ENCODE results near the gene GALNTL6.
"Not testable (repeated sequence)": the region's sequence is repeated elsewhere in the genome, so short reads cannot be mapped to it uniquely, and the experiment has no call there.

The GALNTL6 gene

DNA sequence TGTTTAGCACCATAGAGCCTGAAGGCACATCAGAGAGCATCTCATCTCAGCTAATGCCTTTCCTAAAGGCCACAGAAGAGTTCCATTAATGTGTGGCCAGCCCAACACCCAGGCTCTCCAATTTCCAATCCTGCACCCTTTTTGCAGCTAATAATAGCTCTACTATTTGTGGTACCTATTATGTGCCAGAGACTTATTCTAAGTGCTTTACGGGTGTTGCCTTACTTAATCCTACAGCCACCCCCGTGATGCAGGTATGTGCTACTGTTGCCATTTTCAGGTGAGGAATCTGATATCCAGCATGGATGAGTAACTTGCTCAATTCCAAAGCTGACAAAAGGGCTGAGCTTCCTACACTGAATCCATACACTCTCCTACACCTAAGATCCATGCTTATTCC is 1137.8 kb downstream of the GALNTL6 start:
- H3K36me3 ChIP-seq (ENCODE audit: insufficient read depth, low read length), result no peaks in the 10 kb centered on the region
- no peaks in the 10 kb centered on the region for H3K79me2 ChIP-seq (ENCODE audit: insufficient read depth, low read length)
- H3F3A ChIP-seq (ENCODE audit: low read depth), result no peaks in the 10 kb centered on the region
- no peaks in the 10 kb centered on the region for H3K9me2 ChIP-seq (replicated peaks; ENCODE audit: low read depth, low read length)
- H3K4me3 ChIP-seq (ENCODE audit: low read length, poor library complexity, severe bottlenecking), result no peak overlapping the region
- no peaks in the 10 kb centered on the region for H4K20me1 ChIP-seq (ENCODE audit: insufficient read depth, low read length, poor library complexity, severe bottlenecking)
- no peak overlapping the region for H3K9ac ChIP-seq (ENCODE audit: low read depth, low read length, poor library complexity, severe bottlenecking)
- TF ChIP-seq, protein P1, sequence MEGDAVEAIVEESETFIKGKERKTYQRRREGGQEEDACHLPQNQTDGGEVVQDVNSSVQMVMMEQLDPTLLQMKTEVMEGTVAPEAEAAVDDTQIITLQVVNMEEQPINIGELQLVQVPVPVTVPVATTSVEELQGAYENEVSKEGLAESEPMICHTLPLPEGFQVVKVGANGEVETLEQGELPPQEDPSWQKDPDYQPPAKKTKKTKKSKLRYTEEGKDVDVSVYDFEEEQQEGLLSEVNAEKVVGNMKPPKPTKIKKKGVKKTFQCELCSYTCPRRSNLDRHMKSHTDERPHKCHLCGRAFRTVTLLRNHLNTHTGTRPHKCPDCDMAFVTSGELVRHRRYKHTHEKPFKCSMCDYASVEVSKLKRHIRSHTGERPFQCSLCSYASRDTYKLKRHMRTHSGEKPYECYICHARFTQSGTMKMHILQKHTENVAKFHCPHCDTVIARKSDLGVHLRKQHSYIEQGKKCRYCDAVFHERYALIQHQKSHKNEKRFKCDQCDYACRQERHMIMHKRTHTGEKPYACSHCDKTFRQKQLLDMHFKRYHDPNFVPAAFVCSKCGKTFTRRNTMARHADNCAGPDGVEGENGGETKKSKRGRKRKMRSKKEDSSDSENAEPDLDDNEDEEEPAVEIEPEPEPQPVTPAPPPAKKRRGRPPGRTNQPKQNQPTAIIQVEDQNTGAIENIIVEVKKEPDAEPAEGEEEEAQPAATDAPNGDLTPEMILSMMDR (conservative IDR thresholded peaks at IDR 0.05; ENCODE audit: low read length), result no peak
- no peaks in the 10 kb centered on the region for H3K27me3 ChIP-seq (ENCODE audit: insufficient read depth, low read length, poor library complexity, severe bottlenecking)
- H2AFZ ChIP-seq (ENCODE audit: low read length), result no peak overlapping the region
- no peaks in the 10 kb centered on the region for H3K4me1 ChIP-seq (ENCODE audit: insufficient read depth, low read length, poor library complexity, severe bottlenecking)
- no peaks in the 10 kb centered on the region for H3K9me3 ChIP-seq (ENCODE audit: insufficient read depth, low read depth, low read length)
- H3K4me2 ChIP-seq (ENCODE audit: low read depth, low read length, poor library complexity, severe bottlenecking), result no peak overlapping the region

DNA sequence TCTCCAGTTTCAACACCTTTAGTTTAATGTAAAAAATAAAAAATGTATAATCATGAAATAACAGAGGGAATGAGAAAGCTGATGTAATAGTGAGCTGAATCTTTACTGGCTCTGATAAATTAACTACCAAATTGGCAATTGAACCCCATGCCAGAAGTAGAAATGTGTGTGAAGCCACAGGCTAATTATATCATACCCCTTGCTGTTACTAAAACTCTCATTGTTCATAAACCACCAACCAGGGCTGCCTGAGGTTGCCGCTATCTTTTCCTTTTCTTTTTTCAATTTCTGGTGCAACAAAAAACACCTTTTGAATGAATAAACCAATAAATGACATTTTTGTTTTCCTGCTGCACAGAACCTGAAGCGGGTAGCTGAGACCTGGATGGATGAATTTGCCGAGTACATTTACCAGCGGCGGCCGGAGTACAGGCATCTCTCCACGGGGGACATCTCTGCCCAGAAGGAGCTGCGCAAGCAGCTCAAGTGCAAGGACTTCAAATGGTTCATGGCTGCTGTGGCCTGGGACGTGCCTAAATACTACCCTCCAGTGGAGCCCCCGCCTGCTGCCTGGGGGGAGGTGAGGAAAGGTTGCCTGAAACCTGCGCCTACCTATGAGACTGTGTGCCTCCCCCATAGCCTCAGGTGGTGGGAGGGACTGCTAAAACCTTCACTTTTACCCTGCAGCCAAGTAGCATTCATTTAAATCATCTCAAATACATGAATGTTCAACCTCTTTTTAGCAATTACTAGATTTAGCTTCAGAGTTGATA is 1138.7 kb downstream of the GALNTL6 start:
- Histone ChIP-seq H3K36me3 (ENCODE audit: insufficient read depth, low read length) (no peaks in the 10 kb centered on the region), H3K9me3 (ENCODE audit: insufficient read depth, low read depth, low read length) (no peaks in the 10 kb centered on the region), H3K9ac (ENCODE audit: low read depth, low read length, poor library complexity, severe bottlenecking) (no peak overlapping the region), H3F3A (ENCODE audit: low read depth) (no peaks in the 10 kb centered on the region), H3K79me2 (ENCODE audit: insufficient read depth, low read length) (no peaks in the 10 kb centered on the region), H3K9me2 (replicated peaks; ENCODE audit: low read depth, low read length) (no peaks in the 10 kb centered on the region), H3K4me1 (ENCODE audit: insufficient read depth, low read length, poor library complexity, severe bottlenecking) (no peaks in the 10 kb centered on the region), H4K20me1 (ENCODE audit: insufficient read depth, low read length, poor library complexity, severe bottlenecking) (no peaks in the 10 kb centered on the region), H2AFZ (ENCODE audit: low read length) (no peak overlapping the region), H3K27me3 (ENCODE audit: insufficient read depth, low read length, poor library complexity, severe bottlenecking) (no peaks in the 10 kb centered on the region), H3K4me3 (ENCODE audit: low read length, poor library complexity, severe bottlenecking) (no peak overlapping the region), H3K4me2 (ENCODE audit: low read depth, low read length, poor library complexity, severe bottlenecking) (no peak overlapping the region)
- TF ChIP-seq, protein P1 (conservative IDR thresholded peaks at IDR 0.05; ENCODE audit: low read length), result no peak
- no peak for TF ChIP-seq EZH2phosphoT487 (IDR thresholded peaks at IDR 0.05; ENCODE audit: borderline replicate concordance)

DNA sequence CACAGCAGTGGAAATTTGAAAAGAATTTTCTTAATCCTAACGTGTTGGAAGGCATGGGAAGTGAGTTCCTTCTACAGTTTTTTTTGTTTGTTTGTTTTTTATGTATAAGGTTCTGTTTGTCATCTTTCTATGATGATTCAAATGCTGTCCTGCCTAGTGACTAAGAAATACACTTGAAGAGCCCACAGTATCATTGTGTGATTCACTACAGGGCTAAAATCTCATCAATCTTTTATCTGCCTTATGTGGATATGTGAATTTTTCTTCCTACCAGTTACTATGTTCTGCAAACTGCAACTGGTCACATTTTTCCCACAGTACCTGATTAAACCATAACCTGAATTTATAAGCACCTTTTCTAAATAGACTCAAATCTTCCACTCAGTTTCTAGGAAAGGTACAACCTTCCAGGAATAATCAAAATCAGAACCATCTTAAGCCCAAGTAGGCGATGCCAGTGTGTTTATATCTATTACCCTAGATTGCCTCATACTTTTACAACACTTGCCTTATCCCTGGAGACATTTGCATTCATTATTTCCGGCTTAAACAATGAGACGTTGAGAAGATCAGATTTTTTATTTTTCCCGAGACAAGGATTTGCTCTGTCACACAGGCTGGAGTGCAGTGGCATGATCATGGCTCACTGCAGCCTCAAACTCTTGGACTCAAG is 1140.8 kb downstream of the GALNTL6 start:
- Histone ChIP-seq H3K9me2 (replicated peaks; ENCODE audit: low read depth, low read length) (no peaks in the 10 kb centered on the region), H3K4me2 (ENCODE audit: low read depth, low read length, poor library complexity, severe bottlenecking) (no peak overlapping the region), H3F3A (ENCODE audit: low read depth) (no peaks in the 10 kb centered on the region), H3K9me3 (ENCODE audit: insufficient read depth, low read depth, low read length) (no peaks in the 10 kb centered on the region), H3K4me1 (ENCODE audit: insufficient read depth, low read length, poor library complexity, severe bottlenecking) (no peaks in the 10 kb centered on the region), H2AFZ (ENCODE audit: low read length) (no peak overlapping the region), H3K4me3 (ENCODE audit: low read length, poor library complexity, severe bottlenecking) (no peak overlapping the region), H3K79me2 (ENCODE audit: insufficient read depth, low read length) (no peaks in the 10 kb centered on the region), H3K9ac (ENCODE audit: low read depth, low read length, poor library complexity, severe bottlenecking) (no peak overlapping the region), H4K20me1 (ENCODE audit: insufficient read depth, low read length, poor library complexity, severe bottlenecking) (no peaks in the 10 kb centered on the region), H3K36me3 (ENCODE audit: insufficient read depth, low read length) (no peaks in the 10 kb centered on the region), H3K27me3 (ENCODE audit: insufficient read depth, low read length, poor library complexity, severe bottlenecking) (no peaks in the 10 kb centered on the region)
- no peak for TF ChIP-seq EZH2phosphoT487 (IDR thresholded peaks at IDR 0.05; ENCODE audit: borderline replicate concordance)
- TF ChIP-seq, protein P1 (conservative IDR thresholded peaks at IDR 0.05; ENCODE audit: low read length), result no peak

DNA sequence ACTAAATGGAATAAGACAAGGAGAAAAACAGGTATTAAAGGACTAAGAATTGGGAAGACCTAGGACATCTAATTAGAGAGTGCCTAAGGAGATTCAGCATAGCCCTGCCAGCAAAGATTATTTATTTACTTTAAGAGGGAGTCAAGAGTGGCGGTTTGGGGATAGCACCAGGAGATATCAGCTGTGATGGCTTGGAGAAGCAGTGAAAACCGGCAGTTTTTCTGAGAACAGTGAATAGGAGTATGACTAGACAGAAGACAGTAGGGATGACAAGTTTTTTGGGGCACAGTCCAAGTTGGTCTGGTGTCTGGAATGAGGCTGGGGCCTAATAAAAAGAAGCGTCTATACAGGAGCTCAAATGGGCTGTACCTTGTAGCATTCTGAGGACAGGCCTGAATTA is 1143.1 kb downstream of the GALNTL6 start:
- H4K20me1 ChIP-seq (ENCODE audit: insufficient read depth, low read length, poor library complexity, severe bottlenecking); H3K4me2 ChIP-seq (ENCODE audit: low read depth, low read length, poor library complexity, severe bottlenecking); H3F3A ChIP-seq (ENCODE audit: low read depth); H3K4me1 ChIP-seq (ENCODE audit: insufficient read depth, low read length, poor library complexity, severe bottlenecking); H3K9me2 ChIP-seq (replicated peaks; ENCODE audit: low read depth, low read length); H3K79me2 ChIP-seq (ENCODE audit: insufficient read depth, low read length); H2AFZ ChIP-seq (ENCODE audit: low read length); H3K9ac ChIP-seq (ENCODE audit: low read depth, low read length, poor library complexity, severe bottlenecking); H3K36me3 ChIP-seq (ENCODE audit: insufficient read depth, low read length); H3K27me3 ChIP-seq (ENCODE audit: insufficient read depth, low read length, poor library complexity, severe bottlenecking); H3K9me3 ChIP-seq (ENCODE audit: insufficient read depth, low read depth, low read length); H3K4me3 ChIP-seq (ENCODE audit: low read length, poor library complexity, severe bottlenecking): not testable (repeated sequence)
